Panc1 (cell line): ENCODE measurements around the gene CDK11A. TPM values are rescaled to one million over a fixed set of nuclear protein-coding genes. Genes with fewer than 3 reads are reported as not detected.
"Not testable (repeated sequence)": the region's sequence is repeated elsewhere in the genome, so short reads cannot be mapped to it uniquely, and the experiment has no call there.

Source experiments
- ATAC-seq: fragments of 200-7000 bp; cut with Tn5 transposase; 2 replicates; pipeline ENCODE4 v1.9.1; 2020; ENCODE audit warnings: mild to moderate bottlenecking, moderate library complexity
- BruUV-seq: library from RNA; stranded (reverse); fragments of 400-500 nt; replicated peaks from 2 replicates; lab custom pipeline; 2021; lab: Mats Ljungman, UMichigan
- CTCF ChIA-PET: fragments of 300-600 bp; sonication (Branson Sonifier 250); formaldehyde crosslinking; loops from one replicate; lab custom pipeline; 2022; ENCODE audit warnings: antibody characterized with exemption; lab: Charles Lee
- POLR2A ChIA-PET: fragments of 300-600 bp; sonication (Branson Sonifier 250); formaldehyde crosslinking; loops from one replicate; lab custom pipeline; 2022; ENCODE audit warnings: antibody characterized with exemption; lab: Charles Lee
- DNase-seq: peaks from one replicate; pipeline ENCODE4 v3.0.0-alpha.2; 2010; ENCODE audit warnings: low read depth, low spot score
- H3K27ac ChIP-seq: 2 replicates; pipeline ENCODE4 v1.5.1; 2011; ENCODE audit warnings: mild to moderate bottlenecking, low read length, inconsistent platforms
- H3K27me3 ChIP-seq: fragments of 200-500 bp; sonication (Bioruptor generic); 2 replicates; pipeline ENCODE4 v1.6.0; 2014; ENCODE audit warnings: low read length, inconsistent platforms; ENCODE audit not compliant: control insufficient read depth, insufficient read depth
- H3K36me3 ChIP-seq: fragments of 200-500 bp; sonication (Bioruptor generic); 2 replicates; pipeline ENCODE4 v1.5.1; 2014; ENCODE audit warnings: inconsistent platforms, mild to moderate bottlenecking, low read length, moderate library complexity; ENCODE audit not compliant: control insufficient read depth, insufficient read depth
- H3K4me1 ChIP-seq: 2 replicates; pipeline ENCODE4 v1.5.1; 2011; ENCODE audit warnings: inconsistent platforms, mild to moderate bottlenecking, low read length, moderate library complexity; ENCODE audit not compliant: control insufficient read depth, insufficient read depth
- H3K4me3 ChIP-seq, 2 experiments: 2 replicates each; pipeline ENCODE4 v1.5.1; 2011 to 2012; ENCODE audit warnings: low read depth in 2 of 2, low read length in 2 of 2, mild to moderate bottlenecking in 2 of 2, inconsistent platforms in 1 of 2, moderate library complexity in 1 of 2
- H3K9me3 ChIP-seq: fragments of 200-500 bp; sonication (Bioruptor generic); 2 replicates; pipeline ENCODE4 v1.5.1; 2014; ENCODE audit warnings: low read depth, mild to moderate bottlenecking, inconsistent platforms, low read length, moderate library complexity; ENCODE audit not compliant: control insufficient read depth, insufficient read depth
- TCF7L2 ChIP-seq: IDR thresholded peaks from 2 replicates; pipeline ENCODE4 v1.6.1; 2011; ENCODE audit warnings: mild to moderate bottlenecking, low read depth, low read length, inconsistent platforms
- in situ Hi-C: cut with HindIII; loops from 2 replicates; pipeline ENCODE4 v1.10.0; 2016; ENCODE audit warnings: low sequenced_read_pairs, low pct_unique_long_range_greater_than_20kb
- intact Hi-C: fragments of 100-400 bp; cut with micrococcal nuclease; formaldehyde crosslinking; loops from one replicate; pipeline ENCODE4 v1.10.0; 2022; ENCODE audit not compliant: unreplicated experiment
- total RNA-seq: library from RNA; stranded (reverse); gene quantifications from one replicate; pipeline ENCODE4 v1.2.1, GENCODE V29; 2021; ENCODE audit not compliant: unreplicated experiment

CDK11A gene
- total RNA-seq, 1 experiment from 2014 or later, result 83.6 TPM

DNA sequence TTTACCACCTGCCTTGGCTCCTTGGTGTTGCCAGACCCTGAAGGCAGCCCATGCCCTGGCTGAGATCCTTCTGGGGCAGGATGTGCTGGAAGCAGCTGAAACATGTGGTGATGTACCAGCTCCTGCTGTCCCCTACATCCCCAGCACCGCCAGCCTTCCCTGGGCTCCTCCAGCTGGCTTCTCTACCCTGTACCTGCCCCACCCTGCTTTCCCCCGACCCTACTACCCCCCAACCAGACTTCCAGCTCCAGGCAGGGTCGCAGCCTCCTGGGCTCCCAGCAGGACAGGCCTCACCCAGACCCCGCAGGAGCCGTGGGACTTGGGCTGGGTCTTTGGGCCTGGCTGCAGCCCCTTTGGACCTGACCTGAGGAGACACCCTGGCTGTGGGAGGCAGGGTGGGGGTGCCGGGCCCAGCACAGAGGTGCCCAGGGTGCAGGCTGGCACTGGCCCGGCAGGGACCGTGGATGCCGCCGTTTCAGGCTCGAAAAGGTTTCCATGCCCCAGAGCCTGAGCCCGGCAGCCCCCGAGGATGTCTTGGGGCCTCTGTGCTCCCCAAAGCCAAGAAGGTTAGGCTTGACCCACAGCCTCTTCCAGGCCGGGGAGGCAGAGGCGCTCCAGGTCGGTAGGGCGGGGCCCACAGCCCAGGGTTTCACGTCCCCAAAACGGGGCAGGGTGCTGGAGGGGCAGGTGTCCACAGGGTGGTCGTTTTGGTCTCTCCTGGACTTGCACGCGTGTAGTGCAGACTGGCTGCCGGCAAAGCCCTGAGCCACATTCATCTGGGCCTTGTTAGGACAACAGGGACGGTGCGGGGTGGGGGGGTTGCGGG lies 26.6 kb downstream of the CDK11A start:
- H3K4me3 ChIP-seq, POLR2A ChIA-PET, intact Hi-C loops, H3K9me3 ChIP-seq, H3K27ac ChIP-seq, H3K36me3 ChIP-seq, ATAC-seq, CTCF ChIA-PET, DNase-seq, H3K4me1 ChIP-seq, in situ Hi-C loops, H3K27me3 ChIP-seq, BruUV-seq: not testable (repeated sequence)

- BruUV-seq, H3K9me3 ChIP-seq, intact Hi-C loops, H3K4me3 ChIP-seq, ATAC-seq, H3K27me3 ChIP-seq, in situ Hi-C loops, DNase-seq, H3K36me3 ChIP-seq, H3K27ac ChIP-seq, H3K4me1 ChIP-seq, CTCF ChIA-PET, POLR2A ChIA-PET: not testable (repeated sequence)
Measured at GRCh38 chr1:1696431-1697357, 27.5 kb downstream of the CDK11A start.

DNA sequence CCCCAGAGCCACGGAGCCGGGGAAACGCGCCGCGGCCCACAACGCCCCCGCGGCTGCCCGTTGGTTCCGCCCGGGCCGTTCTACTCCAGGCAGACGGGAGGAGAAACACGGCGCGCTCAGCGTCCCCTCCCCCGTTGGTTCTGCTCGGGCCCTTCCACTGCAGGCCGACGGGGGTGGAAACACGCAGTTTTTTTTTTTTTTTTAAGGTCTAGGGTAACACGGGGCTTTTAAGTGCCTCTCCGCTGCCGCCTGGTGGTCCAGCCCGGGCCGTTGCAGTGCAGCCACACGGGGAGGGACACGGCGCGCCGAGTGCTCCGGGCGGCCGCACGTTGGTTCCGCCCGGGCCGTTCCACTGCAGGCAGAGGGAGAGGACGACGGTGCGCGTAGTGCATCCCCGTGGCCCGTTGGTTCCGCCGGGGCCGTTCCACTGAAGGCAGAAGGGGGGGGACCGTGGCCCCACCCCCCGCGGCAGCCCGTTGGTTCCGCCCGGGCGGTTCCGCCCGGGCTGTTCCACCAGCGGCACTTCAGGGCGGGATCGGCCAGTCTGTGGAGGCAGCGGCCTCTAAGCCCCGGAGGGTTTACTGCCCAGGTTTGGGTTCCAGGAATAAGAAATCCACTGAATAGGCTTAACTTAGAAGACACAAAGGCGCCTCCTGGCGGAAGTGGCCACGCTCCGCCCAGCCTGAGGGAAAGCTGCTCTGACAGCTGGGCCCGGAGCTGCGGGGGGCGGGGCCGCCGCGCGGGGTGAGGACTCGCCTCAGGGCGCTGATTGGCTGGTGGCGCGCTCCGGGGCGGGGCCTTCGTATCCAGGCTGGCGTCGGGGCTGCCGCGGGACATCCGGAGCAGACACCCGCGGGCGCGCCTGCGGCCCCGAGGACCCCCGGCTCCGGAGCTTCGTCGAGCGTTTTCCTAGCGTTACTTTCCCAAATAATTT lies 31.2 kb downstream of the CDK11A start, which contains the start of gene SLC35E2B:
Gene SLC35E2B, minus strand, starts transcription at position 82 of the 934 bp plus-strand sequence. CDS start 16,096 bp downstream, outside the sequence.
- CTCF ChIA-PET, intact Hi-C loops: not testable (repeated sequence)

GRCh38 chr1:1692324-1692713 lies 31.8 kb downstream of the CDK11A start:
- not testable (repeated sequence) for H3K36me3 ChIP-seq

More for the DNA sequence above, 31.2 kb downstream of the CDK11A start, which contains the start of gene SLC35E2B:
- in situ Hi-C loops, DNase-seq, H3K9me3 ChIP-seq, H3K36me3 ChIP-seq, BruUV-seq, H3K4me1 ChIP-seq, H3K27me3 ChIP-seq, POLR2A ChIA-PET: not testable (repeated sequence)
- peak within 1 kb of the TSS; percentile 70 for H3K27ac ChIP-seq
- peak; percentile 87 for TF ChIP-seq TCF7L2
- ATAC-seq, result peak; percentile 91
- H3K4me3 ChIP-seq, result peak within 1 kb of the TSS; percentile 45 to 46

DNA sequence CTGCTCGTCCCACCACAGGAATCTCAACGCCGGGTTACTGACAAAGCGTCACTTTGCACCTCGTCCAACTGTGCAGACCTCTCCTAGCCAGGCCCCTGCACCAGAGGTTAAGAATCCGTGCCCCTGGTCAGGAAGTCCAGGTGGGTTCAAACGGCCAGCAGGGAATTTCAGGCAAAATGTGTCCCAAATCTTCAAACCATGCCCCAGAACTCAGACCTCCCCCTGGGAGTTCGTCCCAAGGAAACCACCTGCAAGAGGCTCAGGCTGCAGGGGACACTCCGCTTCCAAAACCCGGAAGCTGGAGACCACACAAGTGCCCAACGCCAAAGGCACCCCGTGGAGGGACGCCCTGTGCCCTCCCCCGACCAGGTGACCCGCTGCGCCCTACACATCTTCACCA lies 32.7 kb downstream of the CDK11A start:
- in situ Hi-C loops, H3K27me3 ChIP-seq, POLR2A ChIA-PET, intact Hi-C loops, H3K36me3 ChIP-seq, H3K9me3 ChIP-seq, H3K27ac ChIP-seq, DNase-seq, CTCF ChIA-PET, ATAC-seq, BruUV-seq: not testable (repeated sequence)
- Histone ChIP-seq H3K4me3 (peak overlapping the region; percentile 20 to 37; a peak in 2 of 4 replicates), H3K4me1 (peaks cover 11% of the 10 kb centered on the region)

More at GRCh38 chr1:1692324-1692713, 31.8 kb downstream of the CDK11A start:
- H3K9me3 ChIP-seq, H3K27me3 ChIP-seq, intact Hi-C loops, BruUV-seq, POLR2A ChIA-PET, H3K4me1 ChIP-seq, in situ Hi-C loops, DNase-seq, CTCF ChIA-PET: not testable (repeated sequence)
- H3K27ac ChIP-seq, result peak overlapping the region; percentile 70; the same call in 1 of the 2 replicates
- peak overlapping the region; percentile 45 to 46 for H3K4me3 ChIP-seq
- peak; percentile 79 for ATAC-seq

GRCh38 chr1:1689526-1689925 lies 34.6 kb downstream of the CDK11A start:
- H3K27ac ChIP-seq, intact Hi-C loops, DNase-seq, ATAC-seq, H3K9me3 ChIP-seq, H3K4me3 ChIP-seq, in situ Hi-C loops, POLR2A ChIA-PET, H3K36me3 ChIP-seq, CTCF ChIA-PET, H3K27me3 ChIP-seq, BruUV-seq: not testable (repeated sequence)
- peaks cover 15% of the 10 kb centered on the region for H3K4me1 ChIP-seq
